Urinary bladder (tissue), 4 donors: ENCODE data around the gene AFAP1L1. TPM values are rescaled to one million over a fixed set of nuclear protein-coding genes. Genes with fewer than 3 reads are reported as not detected.
"Not testable (repeated sequence)": the region's sequence is repeated elsewhere in the genome, so short reads cannot be mapped to it uniquely, and the experiment has no call there.

Source experiments
- DNase-seq: peaks from one replicate; pipeline ENCODE4 v3.0.0-alpha.2; 2015; ENCODE audit errors: extremely low spot score
- H3K27ac ChIP-seq: one replicate; pipeline ENCODE4 v1.5.1; 2013; ENCODE audit warnings: low read depth, mild to moderate bottlenecking, moderate library complexity
- H3K36me3 ChIP-seq: one replicate; pipeline ENCODE4 v1.6.1; 2013; ENCODE audit warnings: mild to moderate bottlenecking, moderate library complexity; ENCODE audit not compliant: insufficient read depth
- H3K4me1 ChIP-seq: one replicate; pipeline ENCODE4 v1.6.1; 2013; ENCODE audit warnings: mild to moderate bottlenecking, moderate library complexity; ENCODE audit not compliant: insufficient read depth
- H3K4me3 ChIP-seq: one replicate; pipeline ENCODE4 v1.5.1; 2013; ENCODE audit warnings: low read depth, low read length
- WGBS: extraction: QIAGEN DNeasy Blood & Tissue Kit; methylation state at CpG from one replicate; pipeline ENCODE4 v1.1.7; 2013; 5-methylcytosine and 5-hydroxymethylcytosine counted together
- polyA plus RNA-seq: library from polyadenylated mRNA; stranded (reverse); fragments of 200-250 nt; gene quantifications from one replicate; pipeline ENCODE4 v1.2.3, GENCODE V29; 2013
- total RNA-seq: library from RNA; depleted of rRNA; stranded (reverse); fragments of >200 nt; gene quantifications from one replicate; pipeline ENCODE4 v1.2.3, GENCODE V29; 2014
- donor health status: healthy with polysubstance abuse.
- donor health status: healthy.

AFAP1L1 gene
- total and polyA plus RNA-seq, 2 donors, result 6.3 to 27.9 TPM

DNA sequence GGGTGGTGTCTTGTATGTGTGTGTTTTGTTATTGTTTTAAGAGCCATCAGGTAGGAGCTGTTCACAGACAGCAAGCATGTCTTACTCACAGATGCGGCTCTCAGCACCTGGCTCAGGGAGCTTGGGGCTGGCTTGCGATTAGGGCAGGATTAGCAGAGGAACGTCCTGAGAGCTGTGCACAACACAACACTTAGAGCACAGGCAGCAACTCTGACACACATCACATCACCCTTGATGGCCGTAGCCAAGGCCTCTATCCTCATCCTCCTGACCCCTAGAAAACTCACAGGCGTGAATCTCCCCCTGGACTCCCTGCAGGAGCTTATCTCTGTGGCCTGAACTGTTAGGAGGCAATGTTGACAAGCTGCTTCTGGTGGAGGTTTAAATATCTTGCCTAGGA, 114.5 kb downstream of the AFAP1L1 start:
- H3K27ac ChIP-seq, result peak overlapping the region; percentile 75
- H3K4me1 ChIP-seq, result peaks cover 2% of the 10 kb centered on the region
- no peak overlapping the region for H3K4me3 ChIP-seq
- WGBS, result 41% methylated on average over 5 of the region's 5 CpGs
- no peak for DNase-seq
- H3K36me3 ChIP-seq, result no peaks in the 10 kb centered on the region

DNA sequence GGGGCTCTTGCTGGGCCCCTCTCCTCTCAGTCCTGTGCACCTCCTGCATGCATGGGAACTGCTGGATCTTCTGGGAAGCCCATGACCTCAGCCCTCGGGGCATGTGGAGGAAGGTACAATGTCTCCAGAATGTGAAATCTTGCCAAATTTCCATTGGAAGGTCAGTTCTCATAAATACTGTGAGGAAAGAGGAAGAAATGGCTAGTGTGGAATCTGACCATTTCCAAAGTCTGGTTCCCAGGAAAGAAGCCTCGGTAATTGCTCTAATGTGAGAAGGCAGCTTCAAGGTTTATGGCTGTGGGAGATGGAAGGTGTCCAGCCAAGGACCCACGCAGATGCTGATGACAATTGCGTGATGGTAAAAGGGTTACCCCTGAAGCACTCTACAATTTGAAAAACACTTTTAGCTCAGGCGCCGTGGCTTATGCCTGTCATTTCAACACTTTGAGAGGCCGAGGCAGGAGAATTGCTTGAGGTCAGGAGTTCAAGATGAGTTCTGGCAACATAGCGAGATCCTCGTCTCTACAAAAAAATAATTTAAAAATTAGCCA, 115.5 kb downstream of the AFAP1L1 start:
- Histone ChIP-seq H3K36me3 (no peaks in the 10 kb centered on the region), H3K4me1 (peaks cover 2% of the 10 kb centered on the region), H3K27ac (peak overlapping the region; percentile 58), H3K4me3 (no peak overlapping the region)
- no peak for DNase-seq
- 39% methylated on average over 9 of the region's 9 CpGs for WGBS

DNA sequence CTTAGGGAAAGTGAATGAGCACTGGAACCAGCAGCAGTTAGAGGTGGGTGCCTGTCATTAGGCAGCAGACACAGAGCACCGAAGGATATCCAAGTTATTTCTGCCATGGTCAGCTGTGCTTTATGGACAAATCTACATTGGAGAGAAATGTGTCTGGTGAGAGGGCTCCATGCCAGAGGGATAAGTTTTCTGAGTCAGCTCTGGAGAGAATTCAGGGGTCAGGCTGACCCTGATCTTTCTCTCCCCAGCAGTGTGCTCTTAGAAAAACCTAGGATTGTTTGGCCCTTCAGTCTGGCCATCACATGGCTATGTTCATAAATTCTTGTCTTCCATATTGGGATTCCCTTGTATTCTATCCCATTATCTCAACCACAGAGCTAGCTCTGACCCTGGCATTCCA, 116.3 kb downstream of the AFAP1L1 start:
- Histone ChIP-seq H3K4me1 (peaks cover 2% of the 10 kb centered on the region), H3K36me3 (no peaks in the 10 kb centered on the region), H3K4me3 (no peak overlapping the region), H3K27ac (peak overlapping the region; percentile 75)
- WGBS, result 26% methylated on average over 1 of the region's 1 CpG
- no peak for DNase-seq

- WGBS, result 65% methylated on average over 7 of the region's 7 CpGs
These were observed 117.0 kb downstream of the AFAP1L1 start for GRCh38 chr5:149388498-149389190.

DNA sequence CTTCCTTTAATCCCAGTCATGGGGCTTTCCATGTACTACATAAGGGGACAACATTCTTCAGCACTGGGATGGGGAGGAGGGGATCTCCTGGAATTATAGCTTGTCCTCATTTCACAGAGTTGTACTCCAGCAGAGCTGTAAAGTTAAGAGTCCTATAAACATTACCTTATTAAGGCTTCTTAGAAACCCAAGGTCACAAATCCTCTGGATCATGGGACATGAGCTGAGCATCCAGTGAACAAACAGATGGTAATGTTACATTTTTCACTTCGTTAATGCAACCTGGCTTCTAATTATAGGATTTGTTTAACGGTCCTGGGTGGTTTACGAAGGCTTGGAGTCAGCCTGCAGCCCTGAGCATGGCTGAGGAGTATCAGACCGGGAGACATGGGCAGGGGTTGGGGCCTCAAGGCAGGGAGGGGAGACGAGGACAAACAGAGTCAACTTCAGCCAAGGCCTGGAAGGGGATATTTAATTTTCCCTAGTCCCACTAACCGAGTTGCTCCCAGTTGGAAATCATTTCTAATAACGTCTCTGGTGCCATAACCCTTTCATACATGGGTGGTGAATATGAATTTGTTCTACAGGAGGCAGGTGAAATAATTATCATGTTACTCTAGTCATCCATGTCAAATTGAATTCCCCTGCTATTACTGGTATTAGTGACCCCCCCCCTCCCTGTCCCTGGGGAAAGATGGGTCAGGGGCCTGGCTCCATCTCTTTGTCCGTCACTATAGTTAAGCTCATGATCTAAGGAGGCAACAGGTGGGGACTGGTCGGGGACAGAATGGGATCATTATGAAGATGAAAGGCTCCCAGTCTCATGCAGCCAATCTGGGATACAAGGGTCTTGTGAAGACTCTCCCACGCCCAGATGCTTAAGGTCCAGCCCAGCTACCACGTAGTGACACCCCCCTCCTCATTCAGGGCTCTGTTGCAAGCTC, 118.2 kb downstream of the AFAP1L1 start:
- no peak overlapping the region for H3K4me3 ChIP-seq
- peak overlapping the region; percentile 89 for H3K27ac ChIP-seq
- 43% methylated on average over 11 of the region's 11 CpGs for WGBS
- H3K4me1 ChIP-seq, result peaks cover 2% of the 10 kb centered on the region
- H3K36me3 ChIP-seq, result no peaks in the 10 kb centered on the region
- no peak for DNase-seq

More at GRCh38 chr5:149388498-149389190, 117.0 kb downstream of the AFAP1L1 start:
- Histone ChIP-seq H3K4me3 (no peak overlapping the region), H3K36me3 (no peaks in the 10 kb centered on the region), H3K4me1 (peaks cover 2% of the 10 kb centered on the region), H3K27ac (peak overlapping the region; percentile 12)
- DNase-seq, result no peak

DNA sequence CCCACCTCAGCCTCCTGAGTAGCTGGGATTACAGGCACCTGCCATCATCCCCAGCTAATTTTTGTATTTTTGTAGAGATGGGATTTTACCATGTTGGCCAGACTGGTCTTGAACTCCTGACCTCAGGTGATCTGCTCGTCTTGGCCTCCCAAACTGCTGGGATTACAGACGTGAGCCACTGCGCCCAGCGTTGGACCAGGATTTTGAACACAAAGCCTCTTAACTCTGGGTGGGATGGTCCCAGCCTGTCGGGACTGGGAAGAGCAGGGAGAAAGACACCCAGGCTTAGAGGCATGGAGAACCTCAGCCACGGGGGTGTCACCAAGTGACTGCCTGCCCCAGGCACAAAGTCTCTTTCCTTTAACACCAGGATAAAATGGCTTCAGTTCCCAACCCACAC, 119.4 kb downstream of the AFAP1L1 start:
- H3K4me1 ChIP-seq, H3K4me3 ChIP-seq, DNase-seq, H3K27ac ChIP-seq, H3K36me3 ChIP-seq: not testable (repeated sequence)
- 62% methylated on average over 6 of the region's 6 CpGs for WGBS

Other genes starting within 250 kb of the AFAP1L1 start
- gene SH3TC2, start 208.8 kb upstream of the AFAP1L1 start, total RNA-seq, result 15.1 TPM
- 0.99 TPM for gene SH3TC2, start 208.8 kb upstream of the AFAP1L1 start, polyA plus RNA-seq
- 9.8 TPM for gene ABLIM3, start 130.4 kb upstream of the AFAP1L1 start, total RNA-seq
- 14.4 TPM for gene ABLIM3, start 130.4 kb upstream of the AFAP1L1 start, polyA plus RNA-seq
- 17.6 TPM for gene GRPEL2, start 73.6 kb downstream of the AFAP1L1 start, total RNA-seq
- 5.1 TPM for gene GRPEL2, start 73.6 kb downstream of the AFAP1L1 start, polyA plus RNA-seq
- gene PCYOX1L, start 86.2 kb downstream of the AFAP1L1 start, total RNA-seq, result 8.1 TPM
- gene PCYOX1L, start 86.2 kb downstream of the AFAP1L1 start, polyA plus RNA-seq, result 7.8 TPM
- 8.9 TPM for gene IL17B, start 107.4 kb downstream of the AFAP1L1 start, total RNA-seq
- 3.7 TPM for gene IL17B, start 107.4 kb downstream of the AFAP1L1 start, polyA plus RNA-seq